Measurements from ENCODE around the gene OPN5. TPM values are rescaled to one million over a fixed set of nuclear protein-coding genes. Genes with fewer than 3 reads are reported as not detected.

OPN5 gene
- total and polyA plus RNA-seq, 3 donors from 2014 or later = 6.3 to 17.3 (median 7.3) TPM

Small RNA genes within 50 kb of the gene (small RNA-seq; reads per million reads assigned to genes)
- gene RNU1-105P = 0 reads per million in 2 donors

Other genes starting within 250 kb of the OPN5 start
- under 1 TPM; 0.12 to 0.31 TPM for gene ADGRF4, start 83.5 kb upstream of the OPN5 start, total RNA-seq
- gene ADGRF4, start 83.5 kb upstream of the OPN5 start, polyA plus RNA-seq (ENCODE audit: insufficient read depth, low read depth, low replicate concordance) = 0.58 TPM